ENCODE measurements around the gene AHCY.

Gene AHCY

DNA sequence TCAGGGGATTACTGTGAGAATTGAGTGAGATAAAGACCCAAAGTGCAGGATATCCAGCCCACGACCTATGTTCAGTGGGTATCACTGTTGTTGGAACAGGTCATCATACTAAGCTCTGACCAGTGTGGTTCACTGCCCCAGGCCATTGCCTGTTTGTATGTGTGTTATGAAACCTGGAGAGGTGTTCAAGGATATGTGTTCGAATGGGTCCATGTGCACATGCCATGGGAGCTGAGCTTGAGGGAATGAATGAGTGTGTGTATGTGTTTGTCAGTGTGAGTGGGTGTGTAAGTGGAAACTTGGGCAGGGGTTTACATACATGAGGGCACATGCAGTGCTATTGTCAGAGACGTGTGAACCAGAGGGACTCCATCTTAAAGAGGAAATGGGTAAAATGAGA lies 17.7 kb upstream of the AHCY start:
- 90% methylated on average over 3 of the region's 3 CpGs for WGBS
- Histone ChIP-seq H3K4me3 (ENCODE audit: low read length) (no peak overlapping the region), H3K4me1 (ENCODE audit: insufficient read depth, low read length) (peaks cover 17% of the 10 kb centered on the region), H3K27me3 (ENCODE audit: insufficient read depth, low read length) (no peaks in the 10 kb centered on the region), H3K9ac (ENCODE audit: low read depth, low read length) (no peak overlapping the region), H3K36me3 (ENCODE audit: insufficient read depth, low read length) (no peaks in the 10 kb centered on the region), H3K9me3 (ENCODE audit: insufficient read depth, low read depth, low read length) (0 out of 2 replicates have a peak, but pooled peaks cover 3% of the 10 kb centered on the region), H3K27ac (ENCODE audit: low read depth, low read length) (no peak overlapping the region)

DNA sequence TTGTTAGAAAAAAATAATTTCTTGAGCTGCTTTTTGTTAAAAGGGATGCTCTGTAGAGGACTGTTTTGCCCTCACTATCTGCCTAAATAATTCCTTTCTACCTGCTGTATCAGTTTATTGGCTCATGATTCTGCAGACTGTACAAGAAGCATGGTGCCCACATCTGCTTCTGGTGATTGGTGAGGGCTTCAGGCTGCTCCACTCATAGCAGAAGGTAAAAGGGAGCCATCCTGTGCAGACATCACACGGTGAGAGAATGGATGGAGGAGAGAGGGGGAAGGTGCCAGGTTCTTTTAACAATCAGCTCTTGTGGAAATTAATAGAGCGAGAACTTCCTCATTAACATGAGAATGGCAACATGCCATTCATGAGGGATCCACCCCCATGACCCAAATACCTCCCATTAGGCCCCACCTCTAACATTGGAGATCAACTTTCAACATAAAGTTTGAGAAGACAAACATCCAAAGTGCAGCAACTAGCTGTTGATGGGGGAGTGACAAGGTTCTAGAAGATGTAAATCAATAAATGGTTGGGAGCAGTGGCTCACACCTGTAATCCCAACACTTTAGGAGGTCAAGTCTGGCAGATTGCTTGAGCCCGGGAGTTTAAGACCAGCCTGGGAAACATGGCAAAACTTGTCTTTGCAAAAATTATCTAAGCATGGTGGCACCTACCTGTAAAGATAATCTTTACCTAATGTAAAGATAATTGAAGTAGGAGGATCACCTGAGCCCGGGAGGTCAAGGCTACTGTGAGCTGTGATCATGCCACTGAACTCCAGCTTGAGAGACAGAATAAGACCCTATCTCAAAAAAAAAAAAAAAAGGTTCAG lies 15.7 kb upstream of the AHCY start:
- WGBS, result 54% methylated on average over 4 of the region's 4 CpGs
- Histone ChIP-seq H3K9me3 (ENCODE audit: insufficient read depth, low read depth, low read length) (0 out of 2 replicates have a peak, but pooled peaks cover 3% of the 10 kb centered on the region), H3K4me1 (ENCODE audit: insufficient read depth, low read length) (peaks cover 17% of the 10 kb centered on the region), H3K27me3 (ENCODE audit: insufficient read depth, low read length) (no peaks in the 10 kb centered on the region), H3K36me3 (ENCODE audit: insufficient read depth, low read length) (no peaks in the 10 kb centered on the region), H3K9ac (ENCODE audit: low read depth, low read length) (no peak overlapping the region), H3K4me3 (ENCODE audit: low read length) (no peak overlapping the region), H3K27ac (ENCODE audit: low read depth, low read length) (no peak overlapping the region; the same call in 1 of the 2 replicates)

DNA sequence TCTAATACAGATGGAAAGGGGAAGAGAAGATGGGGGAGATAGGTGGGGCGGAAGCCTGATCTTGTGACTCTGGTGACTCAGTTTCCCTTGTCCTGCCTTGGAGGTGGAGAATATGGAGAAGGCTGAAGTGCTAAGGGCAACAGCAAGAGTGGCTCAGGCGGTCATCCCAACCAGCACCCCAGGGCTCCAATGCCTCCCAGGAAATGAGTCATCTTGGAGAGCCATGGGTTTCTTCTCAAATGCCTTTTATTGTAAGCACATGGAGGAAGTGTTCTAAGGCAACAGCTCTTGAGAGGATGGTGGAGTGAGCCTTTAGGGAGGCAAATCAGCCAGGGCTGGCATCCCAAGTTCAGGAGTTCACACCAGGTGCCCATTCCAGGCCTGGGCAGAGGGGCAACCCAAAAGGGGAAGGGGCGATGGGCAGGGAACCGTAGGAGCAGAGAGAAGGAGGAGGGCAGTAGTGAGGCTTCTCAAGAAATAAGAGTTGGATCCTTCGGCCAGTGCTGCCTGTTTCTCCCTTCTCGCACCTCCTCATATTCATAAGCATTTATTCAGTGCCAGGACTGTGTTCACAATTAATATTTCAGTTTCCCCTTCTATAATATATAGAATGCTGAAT lies 13.2 kb upstream of the AHCY start:
- Histone ChIP-seq H3K9ac (ENCODE audit: low read depth, low read length) (no peak overlapping the region), H3K9me3 (ENCODE audit: insufficient read depth, low read depth, low read length) (0 out of 2 replicates have a peak, but pooled peaks cover 3% of the 10 kb centered on the region), H3K4me3 (ENCODE audit: low read length) (no peak overlapping the region), H3K27ac (ENCODE audit: low read depth, low read length) (no peak overlapping the region), H3K4me1 (ENCODE audit: insufficient read depth, low read length) (peaks cover 17% of the 10 kb centered on the region), H3K36me3 (ENCODE audit: insufficient read depth, low read length) (no peaks in the 10 kb centered on the region), H3K27me3 (ENCODE audit: insufficient read depth, low read length) (peaks cover 12% of the 10 kb centered on the region)
- 91% methylated on average over 6 of the region's 6 CpGs for WGBS

DNA sequence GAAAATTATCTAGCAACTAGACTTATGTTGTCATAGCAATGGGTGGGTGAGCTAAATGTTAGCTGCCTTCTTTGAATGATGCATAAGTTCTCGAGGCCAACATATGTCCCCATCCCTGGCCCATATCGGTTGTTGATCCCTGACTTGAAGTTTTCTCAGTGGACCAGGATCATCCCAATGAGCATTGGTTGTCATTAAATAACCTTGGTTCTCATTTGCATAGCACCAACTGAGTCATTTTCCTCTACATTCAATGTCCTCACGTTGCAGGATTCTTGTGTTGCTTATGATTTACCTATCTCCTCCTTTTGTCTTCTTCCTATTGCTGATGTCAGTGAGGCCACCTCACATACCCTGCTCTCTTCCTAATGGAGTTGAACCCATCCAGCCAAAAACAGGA lies 12.1 kb upstream of the AHCY start:
- H3K4me1 ChIP-seq (ENCODE audit: insufficient read depth, low read length), result peaks cover 17% of the 10 kb centered on the region
- no peak overlapping the region for H3K27ac ChIP-seq (ENCODE audit: low read depth, low read length)
- H3K36me3 ChIP-seq (ENCODE audit: insufficient read depth, low read length), result no peaks in the 10 kb centered on the region
- 0 out of 2 replicates have a peak, but pooled peaks cover 3% of the 10 kb centered on the region for H3K9me3 ChIP-seq (ENCODE audit: insufficient read depth, low read depth, low read length)
- peaks cover 19% of the 10 kb centered on the region for H3K27me3 ChIP-seq (ENCODE audit: insufficient read depth, low read length)
- WGBS, result 94% methylated on average over 3 of the region's 3 CpGs
- H3K9ac ChIP-seq (ENCODE audit: low read depth, low read length), result no peak overlapping the region
- no peak overlapping the region for H3K4me3 ChIP-seq (ENCODE audit: low read length)

DNA sequence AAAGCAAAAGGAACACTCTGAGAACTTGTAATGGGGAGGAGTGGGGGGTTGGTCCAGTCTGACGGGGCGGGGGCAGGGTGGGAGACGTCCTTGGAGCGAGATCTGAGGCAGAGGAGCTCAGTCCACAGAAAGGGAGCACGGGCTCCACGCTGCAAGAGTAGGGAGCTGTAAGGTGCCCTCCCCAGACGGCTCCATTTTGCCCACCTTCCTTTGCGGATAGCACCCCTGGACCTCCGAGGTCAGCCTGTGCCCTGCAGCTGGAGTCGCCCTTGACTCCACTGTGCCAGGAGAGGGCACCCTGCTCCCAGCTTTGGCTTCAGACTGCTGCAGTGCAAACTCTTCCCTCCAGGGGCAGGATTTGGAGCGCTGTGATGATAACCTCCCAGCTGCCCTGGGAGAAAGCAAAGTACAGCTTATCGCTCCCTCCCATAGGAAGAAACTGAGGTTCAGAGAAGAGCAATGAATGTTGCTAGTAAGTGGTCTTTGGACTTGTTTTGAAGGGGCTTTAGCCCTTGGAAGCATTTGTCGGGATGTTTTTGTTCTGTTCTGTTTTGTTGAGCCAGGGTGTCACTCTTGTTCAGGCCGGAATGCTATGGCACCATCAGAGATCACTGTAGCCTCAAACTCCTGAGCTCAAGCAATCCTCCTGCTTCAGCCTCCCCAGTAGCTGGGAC lies 9.5 kb upstream of the AHCY start:
- Histone ChIP-seq H3K36me3 (ENCODE audit: insufficient read depth, low read length) (no peaks in the 10 kb centered on the region), H3K27ac (ENCODE audit: low read depth, low read length) (no peak overlapping the region), H3K27me3 (ENCODE audit: insufficient read depth, low read length) (peaks cover 20% of the 10 kb centered on the region), H3K9ac (ENCODE audit: low read depth, low read length) (no peak overlapping the region), H3K9me3 (ENCODE audit: insufficient read depth, low read depth, low read length) (no peaks in the 10 kb centered on the region), H3K4me3 (ENCODE audit: low read length) (peak overlapping the region; percentile 62), H3K4me1 (ENCODE audit: insufficient read depth, low read length) (peaks cover 3% of the 10 kb centered on the region; the same call in 1 of the 2 replicates)
- WGBS, result 12% methylated on average over 14 of the region's 14 CpGs

DNA sequence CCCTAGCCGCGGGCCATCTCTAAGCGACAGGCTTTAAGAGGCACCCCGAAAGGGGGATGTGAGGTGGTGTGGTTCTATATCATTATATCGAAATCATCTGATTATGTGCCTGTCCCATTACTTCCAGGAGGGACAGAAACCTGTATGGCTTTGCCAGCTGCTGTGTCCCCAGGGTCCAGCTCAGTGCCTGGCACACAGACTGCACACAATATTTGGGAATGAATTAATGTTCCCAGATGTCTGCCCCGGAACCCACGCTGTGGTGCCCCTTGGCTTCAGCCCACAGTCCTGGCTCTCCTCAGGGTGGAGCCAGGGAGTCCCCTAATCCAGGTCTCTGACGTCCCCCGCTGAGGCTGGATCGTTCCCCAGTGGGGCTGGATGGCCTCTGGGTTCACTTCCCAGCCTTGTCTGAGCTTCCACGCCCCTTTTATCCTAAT lies 8.9 kb upstream of the AHCY start:
- Histone ChIP-seq H3K4me1 (ENCODE audit: insufficient read depth, low read length) (peaks cover 3% of the 10 kb centered on the region; the same call in 1 of the 2 replicates), H3K9me3 (ENCODE audit: insufficient read depth, low read depth, low read length) (no peaks in the 10 kb centered on the region), H3K4me3 (ENCODE audit: low read length) (peak overlapping the region; percentile 62), H3K36me3 (ENCODE audit: insufficient read depth, low read length) (no peaks in the 10 kb centered on the region), H3K27me3 (ENCODE audit: insufficient read depth, low read length) (peaks cover 20% of the 10 kb centered on the region), H3K9ac (ENCODE audit: low read depth, low read length) (no peak overlapping the region; the same call in 1 of the 2 replicates), H3K27ac (ENCODE audit: low read depth, low read length) (no peak overlapping the region)
- 14% methylated on average over 11 of the region's 11 CpGs for WGBS

DNA sequence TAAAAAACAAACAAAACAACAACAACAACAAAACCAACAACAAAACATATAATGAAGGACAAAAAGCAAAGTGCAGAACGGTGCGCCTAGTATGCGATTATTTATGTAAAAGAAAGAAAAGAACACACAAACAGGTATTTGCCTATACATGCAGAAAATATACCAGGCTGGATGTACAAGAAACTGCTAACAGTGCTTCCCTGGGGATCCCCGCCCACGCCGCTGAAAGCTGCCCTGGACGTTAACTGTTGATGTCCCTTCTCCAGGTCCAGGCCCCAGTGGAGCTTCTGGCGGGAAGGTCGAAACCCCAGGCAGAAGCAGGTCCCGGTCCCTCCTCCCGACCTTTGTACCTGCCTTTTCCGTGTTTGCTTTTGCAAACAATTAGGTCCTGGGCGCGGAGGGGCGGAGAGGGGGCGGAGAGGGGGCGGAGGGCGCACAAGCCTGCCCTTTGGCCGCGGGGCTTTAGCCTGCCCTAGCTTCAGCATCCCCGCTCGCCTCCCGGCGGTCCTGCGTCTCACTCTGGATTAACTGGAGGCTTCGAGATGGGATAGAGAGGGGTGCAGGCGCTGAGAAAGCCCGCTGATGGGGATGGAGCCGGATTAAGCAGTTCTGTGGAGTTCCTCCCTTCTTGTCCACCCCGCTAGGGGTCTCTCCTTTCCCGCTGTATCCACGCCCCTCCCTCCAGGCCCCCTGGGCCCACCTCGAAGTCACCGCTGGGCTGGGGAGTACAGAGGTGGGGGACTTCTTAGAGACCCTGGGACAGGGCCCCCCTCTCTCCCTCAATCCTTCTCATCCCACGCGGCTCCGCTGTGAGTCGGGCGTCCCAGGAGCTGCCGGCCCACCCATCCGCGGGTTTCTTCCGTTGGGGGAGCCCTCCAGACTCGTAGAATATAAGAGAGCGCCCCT lies 8.2 kb upstream of the AHCY start:
- no peak overlapping the region for H3K27ac ChIP-seq (ENCODE audit: low read depth, low read length)
- no peaks in the 10 kb centered on the region for H3K9me3 ChIP-seq (ENCODE audit: insufficient read depth, low read depth, low read length)
- peak overlapping the region; percentile 62 for H3K4me3 ChIP-seq (ENCODE audit: low read length)
- peaks cover 3% of the 10 kb centered on the region; the same call in 1 of the 2 replicates for H3K4me1 ChIP-seq (ENCODE audit: insufficient read depth, low read length)
- 7% methylated on average over 39 of the region's 45 CpGs for WGBS
- no peak overlapping the region; the same call in 1 of the 2 replicates for H3K9ac ChIP-seq (ENCODE audit: low read depth, low read length)
- peaks cover 20% of the 10 kb centered on the region for H3K27me3 ChIP-seq (ENCODE audit: insufficient read depth, low read length)
- no peaks in the 10 kb centered on the region for H3K36me3 ChIP-seq (ENCODE audit: insufficient read depth, low read length)

DNA sequence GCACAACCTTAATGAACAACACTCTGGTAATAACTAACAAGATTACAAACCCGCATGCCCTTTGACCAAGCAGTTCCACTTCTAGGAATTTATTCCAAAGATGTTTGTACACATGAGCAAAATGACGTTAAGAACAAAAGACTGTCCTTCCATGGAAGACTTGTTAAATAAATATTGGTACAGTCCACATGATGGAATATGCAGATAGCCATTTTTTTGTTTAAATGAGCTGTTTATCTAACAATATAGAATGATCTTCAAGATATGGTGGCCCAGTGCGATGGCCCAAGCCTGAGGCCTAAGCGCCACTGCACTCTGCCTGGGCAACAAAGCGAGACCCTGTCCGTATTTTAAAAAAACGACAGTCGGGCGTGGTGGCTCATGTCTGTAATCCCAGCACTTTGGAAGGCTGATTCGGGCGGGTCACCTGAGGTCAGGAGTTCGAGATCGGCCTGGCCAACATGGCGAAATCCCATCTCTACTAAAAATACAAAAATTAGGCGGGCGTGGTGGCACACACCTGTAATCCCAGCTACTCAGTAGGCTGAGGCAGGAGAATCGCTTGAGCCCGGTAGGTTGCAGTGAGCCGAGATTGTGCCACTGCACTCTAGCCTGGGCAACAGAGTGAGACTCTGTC lies 7.4 kb upstream of the AHCY start:
- Histone ChIP-seq H3K27ac (ENCODE audit: low read depth, low read length) (no peak overlapping the region), H3K36me3 (ENCODE audit: insufficient read depth, low read length) (no peaks in the 10 kb centered on the region)

DNA sequence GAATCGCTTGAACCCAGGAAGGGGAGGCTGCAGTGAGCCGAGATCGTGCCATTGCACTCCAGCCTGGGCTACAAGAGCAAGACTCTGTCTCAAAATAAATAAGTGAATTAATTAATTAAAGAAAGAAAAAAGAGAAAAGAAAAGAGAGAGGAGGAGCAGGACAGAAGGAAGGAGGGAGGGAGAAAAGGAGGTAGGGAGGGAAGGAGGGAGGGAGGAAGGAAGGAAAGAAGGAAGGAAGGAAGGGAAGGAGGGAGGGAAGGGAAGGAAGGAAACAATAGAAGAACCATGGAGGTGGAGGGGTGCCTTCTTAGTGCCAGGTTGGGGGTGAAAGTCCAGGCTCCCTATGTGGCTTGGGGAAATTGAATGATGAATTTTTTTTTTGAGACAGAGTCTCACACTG lies 6.5 kb upstream of the AHCY start:
- no peaks in the 10 kb centered on the region for H3K36me3 ChIP-seq (ENCODE audit: insufficient read depth, low read length)
- no peak overlapping the region for H3K4me3 ChIP-seq (ENCODE audit: low read length)
- H3K9me3 ChIP-seq (ENCODE audit: insufficient read depth, low read depth, low read length), result no peaks in the 10 kb centered on the region
- H3K27me3 ChIP-seq (ENCODE audit: insufficient read depth, low read length), result peaks cover 20% of the 10 kb centered on the region
- WGBS, result 91% methylated on average over 3 of the region's 3 CpGs
- no peak overlapping the region for H3K27ac ChIP-seq (ENCODE audit: low read depth, low read length)
- H3K9ac ChIP-seq (ENCODE audit: low read depth, low read length), result no peak overlapping the region
- H3K4me1 ChIP-seq (ENCODE audit: insufficient read depth, low read length), result peaks cover 3% of the 10 kb centered on the region; the same call in 1 of the 2 replicates

More for the DNA sequence above, 7.4 kb upstream of the AHCY start:
- Histone ChIP-seq H3K27me3 (ENCODE audit: insufficient read depth, low read length) (peaks cover 20% of the 10 kb centered on the region), H3K4me1 (ENCODE audit: insufficient read depth, low read length) (peaks cover 3% of the 10 kb centered on the region; the same call in 1 of the 2 replicates), H3K4me3 (ENCODE audit: low read length) (no peak overlapping the region; the same call in 1 of the 2 replicates), H3K9me3 (ENCODE audit: insufficient read depth, low read depth, low read length) (no peaks in the 10 kb centered on the region), H3K9ac (ENCODE audit: low read depth, low read length) (no peak overlapping the region)
- WGBS, result 89% methylated on average over 19 of the region's 19 CpGs

Data from HUES64 (cell line).